Uterus (tissue), 2 donors: Measurements from ENCODE around the gene DNASE1L1.

ENCODE experiments used
- CTCF ChIP-seq, 4 experiments: fragments of 200-600 bp in 2 of 4; fragments of 450-650 bp in 2 of 4; sonication (generic) in 2 of 4; IDR thresholded peaks; one replicate each; pipeline ENCODE4 v1.5.1; 2016 to 2019; ENCODE audit warnings: antibody characterized with exemption in 4 of 4, mild to moderate bottlenecking in 2 of 4, moderate library complexity in 1 of 4
- POLR2A ChIP-seq, 2 donors: fragments of 450-650 bp; IDR thresholded peaks; one replicate each; pipeline ENCODE4 v1.6.1; 2016; ENCODE audit warnings: antibody characterized with exemption in 2 of 2, mild to moderate bottlenecking in 1 of 2, moderate library complexity in 1 of 2

- no peak for TF ChIP-seq CTCF (IDR thresholded peaks at IDR 0.05)
- no peak for TF ChIP-seq POLR2A (IDR thresholded peaks at IDR 0.05)
These were observed 5.2 kb downstream of the DNASE1L1 start for GRCh38 chrX:154403858-154404257.
